GM12891 (cell line): ENCODE results near the gene IGF1.

Experiments
- POLR2A ChIP-seq: IDR thresholded peaks from 2 replicates; pipeline ENCODE4 v1.6.1; 2011; ENCODE audit warnings: low read depth, low read length, control low read depth
- TAF1 ChIP-seq: IDR thresholded peaks from 2 replicates; pipeline ENCODE4 v1.6.1; 2011; ENCODE audit warnings: low read depth, low read length, control low read depth

DNA sequence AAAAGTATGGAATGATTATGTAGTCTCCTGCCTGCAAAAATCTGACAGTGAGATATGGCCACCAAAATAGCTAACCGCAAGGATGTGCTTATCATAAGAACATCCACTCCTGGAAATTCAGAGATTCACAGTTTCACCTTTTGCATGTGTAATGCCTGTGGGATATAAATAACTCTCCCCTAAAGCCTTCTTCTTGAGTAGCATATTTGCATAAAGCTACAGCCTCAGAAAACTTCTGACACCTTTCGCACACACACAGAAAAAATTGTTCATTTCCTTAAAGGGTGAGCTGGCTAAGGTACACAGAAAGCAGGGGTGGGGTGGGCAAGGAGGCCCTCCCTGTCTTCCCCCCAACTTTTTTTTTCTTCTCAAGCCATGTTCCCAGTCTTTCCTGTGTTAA is 3.1 kb upstream of the IGF1 start:
- peak; percentile 84 for TF ChIP-seq POLR2A
- peak; percentile 71 for TF ChIP-seq TAF1
